ENCODE measurements around the gene VEGFA.
A peak's percentile ranks its signal among the peaks of the same experiment; 100 is the strongest.

VEGFA gene

GRCh38 chr6:43759136-43759906, 10.7 kb upstream of the VEGFA start:
- DNase-seq, result peak in 1 of 4 experiments; percentile 1

- DNase-seq, result no peak
These were observed 10.2 kb upstream of the VEGFA start for GRCh38 chr6:43759907-43760206.

GRCh38 chr6:43760210-43761168, 9.5 kb upstream of the VEGFA start:
- DNase-seq, result no peak

DNA sequence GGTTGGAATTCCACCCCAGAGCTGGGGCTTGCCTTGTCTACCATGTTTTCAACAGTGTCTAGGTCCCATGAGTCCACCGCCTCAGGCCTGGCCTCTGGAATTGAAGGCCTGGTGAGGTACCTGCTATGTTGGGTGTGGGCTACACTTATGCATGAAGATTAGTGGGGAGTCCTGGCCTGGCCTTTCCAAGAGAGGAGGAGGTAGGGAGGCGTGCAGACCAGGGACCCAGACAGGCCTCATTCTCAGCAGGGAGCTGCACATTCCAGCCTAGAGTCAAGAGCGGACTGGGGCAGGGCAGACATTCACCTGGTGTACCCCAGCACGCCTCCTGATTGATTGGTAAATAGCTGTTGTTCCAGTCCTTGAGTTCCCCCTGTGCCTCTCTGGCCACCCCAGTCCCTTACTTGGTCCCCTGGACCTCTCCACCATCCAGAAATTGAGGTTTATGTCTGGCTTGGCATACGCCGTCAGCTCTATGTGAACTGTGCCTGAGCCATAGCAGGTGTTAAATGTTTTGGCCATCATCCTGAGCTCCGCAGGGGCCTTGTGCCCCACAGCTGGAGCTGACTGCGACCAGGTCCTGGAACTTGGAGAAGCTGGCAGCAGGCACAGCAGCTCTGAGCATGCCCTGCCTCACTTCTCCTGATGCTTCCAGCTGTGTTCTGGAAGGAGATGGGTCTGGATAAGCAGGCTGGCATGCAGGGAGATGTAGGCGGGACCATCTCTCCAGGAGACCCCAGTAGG, 8.2 kb upstream of the VEGFA start:
- no peak for DNase-seq

DNA sequence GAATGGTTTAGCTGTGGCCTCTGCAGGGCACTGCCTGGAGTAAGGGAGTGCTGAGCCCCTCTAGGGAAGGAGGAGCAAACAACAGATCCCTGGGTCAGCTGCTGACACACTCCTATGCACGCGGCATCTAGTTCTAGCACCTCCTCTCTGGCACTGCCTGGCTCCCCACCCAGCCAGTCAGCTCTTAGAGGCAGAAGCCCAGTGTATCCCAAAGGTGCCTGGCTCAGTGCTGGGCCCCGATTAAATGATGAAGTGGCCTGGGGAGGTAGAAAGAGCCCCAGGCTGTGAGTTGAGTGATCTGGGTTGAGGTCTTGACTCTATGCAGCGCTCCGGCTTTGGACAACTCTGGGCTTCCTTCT, 7.6 kb upstream of the VEGFA start:
- no peak for DNase-seq

DNA sequence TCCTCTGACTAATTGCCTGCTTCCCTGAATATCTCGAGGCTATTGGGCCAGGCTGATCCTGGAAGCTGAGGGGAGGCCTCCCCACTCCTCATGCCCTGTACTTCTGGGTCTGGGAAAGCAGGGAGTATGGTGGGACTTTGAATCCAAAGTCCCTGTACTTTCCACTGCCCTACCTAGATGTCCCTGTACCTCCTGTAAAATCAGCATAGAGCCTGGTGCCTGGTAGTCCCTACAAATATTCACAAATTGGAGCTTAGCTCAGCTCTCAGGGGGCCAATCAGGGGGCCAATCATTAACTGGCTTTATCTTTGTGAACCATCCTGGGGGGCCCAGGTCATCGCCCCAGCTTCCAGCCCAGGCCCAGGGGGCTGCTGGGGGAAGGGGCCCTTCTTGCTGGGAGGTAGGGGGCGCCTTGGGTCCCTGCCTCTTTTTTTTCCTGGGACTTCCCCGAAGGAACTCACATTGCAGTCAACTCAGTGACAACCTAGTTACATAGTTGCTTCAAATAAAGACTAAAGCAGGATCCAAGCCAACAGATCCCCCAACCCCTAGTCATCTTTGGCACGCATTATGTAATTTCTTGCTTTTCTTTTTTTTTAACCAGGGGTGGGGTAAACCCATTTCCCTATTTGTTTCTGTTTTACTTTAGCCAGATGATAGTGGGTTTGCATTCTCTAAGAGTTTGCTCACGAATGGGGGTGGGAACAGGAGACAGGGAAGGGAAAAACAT, 6.9 kb upstream of the VEGFA start:
- DNase-seq, result peak in 2 of 4 experiments; percentile 43 to 50

GRCh38 chr6:43763812-43764522, 6.0 kb upstream of the VEGFA start:
- peak in 1 of 4 experiments; percentile 1 for DNase-seq

DNA sequence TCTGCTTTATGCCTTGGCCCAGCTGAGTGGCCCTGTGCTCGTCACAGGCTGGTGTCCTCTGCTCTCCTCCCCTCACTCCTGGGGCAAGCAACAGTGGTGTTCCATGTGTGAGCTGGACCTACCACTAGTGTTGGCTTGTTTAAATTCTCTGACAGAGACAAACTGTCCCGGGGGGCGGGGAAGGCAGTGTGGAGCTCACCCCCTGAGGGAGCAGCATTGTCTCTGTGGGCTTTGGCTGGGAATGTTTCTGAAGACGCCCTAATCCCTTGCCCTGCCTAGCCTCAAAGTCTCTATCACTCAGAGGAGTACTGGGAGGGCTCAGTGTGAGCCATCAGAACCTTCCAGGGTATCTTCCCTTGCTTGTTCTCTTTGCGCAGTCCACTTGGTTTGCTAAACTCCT, 5.2 kb upstream of the VEGFA start:
- peak in 1 of 4 experiments; percentile 1 for DNase-seq

- no peak for DNase-seq
These were observed 4.1 kb upstream of the VEGFA start for GRCh38 chr6:43765776-43766499.

- peak in 1 of 4 experiments; percentile 9 for DNase-seq
These were observed 3.5 kb upstream of the VEGFA start for GRCh38 chr6:43766500-43766853.

GRCh38 chr6:43766964-43767461, 3.0 kb upstream of the VEGFA start:
- DNase-seq, result no peak

GRCh38 chr6:43767553-43768505, 2.2 kb upstream of the VEGFA start:
- DNase-seq, result peak in 1 of 4 experiments; percentile 1

DNA sequence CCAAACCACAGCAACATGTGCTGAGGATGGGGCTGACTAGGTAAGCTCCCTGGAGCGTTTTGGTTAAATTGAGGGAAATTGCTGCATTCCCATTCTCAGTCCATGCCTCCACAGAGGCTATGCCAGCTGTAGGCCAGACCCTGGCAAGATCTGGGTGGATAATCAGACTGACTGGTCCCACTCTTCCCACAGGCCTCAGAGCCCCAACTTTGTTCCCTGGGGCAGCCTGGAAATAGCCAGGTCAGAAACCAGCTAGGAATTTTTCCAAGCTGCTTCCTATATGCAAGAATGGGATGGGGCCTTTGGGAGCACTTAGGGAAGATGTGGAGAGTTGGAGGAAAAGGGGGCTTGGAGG, 1.5 kb upstream of the VEGFA start:
- DNase-seq, result peak in 1 of 4 experiments; percentile 0

DNA sequence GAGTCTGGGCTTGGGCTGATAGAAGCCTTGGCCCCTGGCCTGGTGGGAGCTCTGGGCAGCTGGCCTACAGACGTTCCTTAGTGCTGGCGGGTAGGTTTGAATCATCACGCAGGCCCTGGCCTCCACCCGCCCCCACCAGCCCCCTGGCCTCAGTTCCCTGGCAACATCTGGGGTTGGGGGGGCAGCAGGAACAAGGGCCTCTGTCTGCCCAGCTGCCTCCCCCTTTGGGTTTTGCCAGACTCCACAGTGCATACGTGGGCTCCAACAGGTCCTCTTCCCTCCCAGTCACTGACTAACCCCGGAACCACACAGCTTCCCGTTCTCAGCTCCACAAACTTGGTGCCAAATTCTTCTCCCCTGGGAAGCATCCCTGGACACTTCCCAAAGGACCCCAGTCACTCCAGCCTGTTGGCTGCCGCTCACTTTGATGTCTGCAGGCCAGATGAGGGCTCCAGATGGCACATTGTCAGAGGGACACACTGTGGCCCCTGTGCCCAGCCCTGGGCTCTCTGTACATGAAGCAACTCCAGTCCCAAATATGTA, 957 bp upstream of the VEGFA start:
- peak in 1 of 4 experiments; percentile 1 for DNase-seq

DNA sequence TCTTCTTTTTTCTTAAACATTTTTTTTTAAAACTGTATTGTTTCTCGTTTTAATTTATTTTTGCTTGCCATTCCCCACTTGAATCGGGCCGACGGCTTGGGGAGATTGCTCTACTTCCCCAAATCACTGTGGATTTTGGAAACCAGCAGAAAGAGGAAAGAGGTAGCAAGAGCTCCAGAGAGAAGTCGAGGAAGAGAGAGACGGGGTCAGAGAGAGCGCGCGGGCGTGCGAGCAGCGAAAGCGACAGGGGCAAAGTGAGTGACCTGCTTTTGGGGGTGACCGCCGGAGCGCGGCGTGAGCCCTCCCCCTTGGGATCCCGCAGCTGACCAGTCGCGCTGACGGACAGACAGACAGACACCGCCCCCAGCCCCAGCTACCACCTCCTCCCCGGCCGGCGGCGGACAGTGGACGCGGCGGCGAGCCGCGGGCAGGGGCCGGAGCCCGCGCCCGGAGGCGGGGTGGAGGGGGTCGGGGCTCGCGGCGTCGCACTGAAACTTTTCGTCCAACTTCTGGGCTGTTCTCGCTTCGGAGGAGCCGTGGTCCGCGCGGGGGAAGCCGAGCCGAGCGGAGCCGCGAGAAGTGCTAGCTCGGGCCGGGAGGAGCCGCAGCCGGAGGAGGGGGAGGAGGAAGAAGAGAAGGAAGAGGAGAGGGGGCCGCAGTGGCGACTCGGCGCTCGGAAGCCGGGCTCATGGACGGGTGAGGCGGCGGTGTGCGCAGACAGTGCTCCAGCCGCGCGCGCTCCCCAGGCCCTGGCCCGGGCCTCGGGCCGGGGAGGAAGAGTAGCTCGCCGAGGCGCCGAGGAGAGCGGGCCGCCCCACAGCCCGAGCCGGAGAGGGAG, 580 bp downstream of the VEGFA start:
- peak; percentile 71 to 89 (median 87) for DNase-seq

- DNase-seq, result peak; percentile 55 to 78 (median 68)
These were observed 1.3 kb downstream of the VEGFA start for GRCh38 chr6:43771210-43771857.

GRCh38 chr6:43771858-43772680, 2.1 kb downstream of the VEGFA start:
- DNase-seq, result peak; percentile 56 to 86 (median 71)
